Ovary (tissue), 10 donors: ENCODE data around the gene IL1RAPL2. TPM values are rescaled to one million over a fixed set of nuclear protein-coding genes. Genes with fewer than 3 reads are reported as not detected.
"Not testable (repeated sequence)": the region's sequence is repeated elsewhere in the genome, so short reads cannot be mapped to it uniquely, and the experiment has no call there.

Source experiments
- DNase-seq, 5 donors: peaks; one replicate each; pipeline ENCODE4 v3.0.0-alpha.2; 2019 to 2020
- H3K27ac ChIP-seq, 2 donors: fragments of 200-600 bp; one replicate each; pipeline versions ENCODE4 v1.5.1 to v1.8.0; 2019 to 2022
- H3K27me3 ChIP-seq: fragments of 200-600 bp; one replicate; pipeline ENCODE4 v1.8.0; 2022
- H3K36me3 ChIP-seq: fragments of 200-600 bp; sonication (generic); one replicate; pipeline ENCODE4 v1.5.1; 2019
- H3K4me1 ChIP-seq: one replicate; pipeline ENCODE4 v1.8.1; 2013; ENCODE audit warnings: mild to moderate bottlenecking, moderate library complexity; ENCODE audit not compliant: insufficient read depth
- H3K4me3 ChIP-seq: fragments of 200-600 bp; sonication (generic); one replicate; pipeline ENCODE4 v1.5.1; 2017
- H3K9me3 ChIP-seq, 2 donors: fragments of 200-600 bp in 1 of 2; sonication (generic) in 1 of 2; one replicate each; pipeline versions ENCODE4 v1.5.1 to v1.8.1; 2013 to 2019; ENCODE audit warnings: mild to moderate bottlenecking in 1 of 2, moderate library complexity in 1 of 2
- CTCF ChIP-seq, 3 donors: fragments of 450-650 bp in 2 of 3; fragments of 200-600 bp in 1 of 3; IDR thresholded peaks; one replicate each; pipeline versions ENCODE4 v1.5.1 to v1.8.0; 2016 to 2022; ENCODE audit warnings: antibody characterized with exemption in 3 of 3, mild to moderate bottlenecking in 1 of 3
- EP300 ChIP-seq: sonication (generic); formaldehyde crosslinking; IDR thresholded peaks from one replicate; pipeline ENCODE4 v1.6.1; 2017; ENCODE audit warnings: antibody characterized with exemption
- POLR2A ChIP-seq: fragments of 450-650 bp; IDR thresholded peaks from one replicate; pipeline ENCODE4 v1.6.1; 2017; ENCODE audit warnings: antibody characterized with exemption, mild to moderate bottlenecking, moderate library complexity
- WGBS, 3 donors: extraction: QIAGEN DNeasy Blood & Tissue Kit in 1 of 3; methylation state at CpG; one replicate each; pipeline versions ENCODE4 v1.1.5 to v1.1.7; 2013 to 2017; 5-methylcytosine and 5-hydroxymethylcytosine counted together
- intact Hi-C, 4 donors: fragments of 100-400 bp; cut with DNase I; formaldehyde crosslinking; loops; one replicate each; pipeline versions ENCODE4 v1.11.0 to v1.15.1; 2022 to 2023
- long read RNA-seq, 3 donors: library from polyadenylated mRNA in 2 of 3; unstranded in 2 of 3; transcript quantifications; one replicate each; pipeline ENCODE4 v2.0.0 and lab custom pipeline, GENCODE V29; 2021 to 2026
- polyA plus RNA-seq, 2 donors: library from polyadenylated mRNA; stranded (reverse); fragments of 200-250 nt in 1 of 2; fragments of 350-450 nt in 1 of 2; fragmentation: Illumina TruSeq in 1 of 2; extraction: RNeasy Lipid Tissue Mini Kit (QIAGEN cat#74804) in 1 of 2; gene quantifications; one replicate each; pipeline ENCODE4 v1.2.3, GENCODE V29; 2013 to 2014
- total RNA-seq, 7 donors: library from RNA; depleted of rRNA in 2 of 7; stranded (reverse); fragments of >200 nt in 2 of 7; fragmentation: NEBNext Ultra II Directional in 3 of 7; extraction: Animal tissue kit (Norgen Biotek cat#: 25700) in 3 of 7; gene quantifications; one replicate each; pipeline versions ENCODE4 v1.1.0 to v1.2.4, GENCODE V29; 2016 to 2023
- donor health status: DM: no; HTN: no; CAD: no; lungs with moderate emphysema.
- donor health status: DM: no; HTN: no; CAD: no.
- donor health status: Bipolar disorder and iron deficiency.
- donor health status: DM: yes; HTN: yes; CAD: no.
- donor health status: DM: no; HTN: no; CAD: no.
- donor health status: DM: yes; HTN: yes; CAD: no.

The IL1RAPL2 gene
- total RNA-seq (1 to 10 TPM in 1 of 7 donors, under 1 TPM in 3, not detected in 3; 0.11 to 1.1 (median 0.50) TPM), polyA plus RNA-seq (under 1 TPM; 0.08 to 0.23 TPM)
- long read RNA-seq, donor 1: 0 reads
- long read RNA-seq, donor 2: 0 reads
- long read RNA-seq, donor 3: 0 reads

GRCh38 chrX:104565791-104566680, at the start of gene IL1RAPL2:
IL1RAPL2 (plus strand) TSS chrX:104566199.
- no peaks in the 10 kb centered on the region for H3K9me3 ChIP-seq
- H3K36me3 ChIP-seq: no peaks in the 10 kb centered on the region
- DNase-seq: no peak
- H3K4me3 ChIP-seq: no peak within 1 kb of the TSS
- WGBS, 3 donors: 18 to 28% (median 26%) methylated on average over 47 to 48 of the region's 48 CpGs
- H3K27ac ChIP-seq: no peak within 1 kb of the TSS
- no peaks in the 10 kb centered on the region for H3K4me1 ChIP-seq
- H3K27me3 ChIP-seq: no peaks in the 10 kb centered on the region
- no peak for TF ChIP-seq CTCF (IDR thresholded peaks at IDR 0.05)
- no peak for TF ChIP-seq POLR2A
- TF ChIP-seq EP300: no peak
- intact Hi-C loops: no loop called here

DNA sequence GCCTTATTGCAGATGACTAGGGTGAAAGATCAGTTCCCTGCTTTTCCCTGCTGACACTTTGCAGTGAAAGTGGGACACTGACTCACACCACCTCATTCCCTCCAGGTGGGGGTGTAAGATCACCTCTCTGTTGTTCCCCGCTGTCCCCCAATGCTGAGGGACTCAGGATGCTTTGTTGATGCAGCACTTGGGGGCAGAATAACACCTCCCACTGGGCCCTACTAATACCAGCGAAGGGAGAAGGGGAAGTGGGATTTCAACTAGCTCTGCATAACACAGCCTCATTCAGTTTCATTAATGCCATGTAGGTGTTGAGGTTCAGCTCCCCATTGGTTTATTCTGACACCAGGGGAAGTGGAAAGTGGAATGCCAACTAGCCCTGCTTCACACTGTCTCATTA, 43.6 kb upstream of the IL1RAPL2 start:
- WGBS, 3 donors: 13 to 41% (median 29%) methylated on average over 2 of the region's 2 CpGs
- no peak for DNase-seq

DNA sequence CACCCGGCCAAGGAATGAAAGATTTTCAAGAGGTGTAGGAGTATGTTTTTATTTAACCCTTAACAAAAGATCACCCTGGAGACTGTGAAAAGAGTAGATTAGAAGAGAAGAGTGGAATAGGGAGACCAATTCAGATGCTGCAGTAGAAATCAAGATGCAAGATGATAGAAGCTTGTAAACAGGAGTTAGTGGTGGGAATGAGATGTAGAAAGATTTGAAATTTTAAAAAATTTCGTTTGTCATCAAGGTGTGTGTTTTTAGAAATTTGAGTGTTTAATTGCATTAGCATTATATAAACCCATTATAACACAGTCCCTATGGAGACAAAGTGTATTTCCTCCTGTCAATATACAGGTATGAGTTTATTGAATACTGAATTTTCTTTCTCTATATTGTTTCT, 42.1 kb upstream of the IL1RAPL2 start:
- TF ChIP-seq CTCF (IDR thresholded peaks at IDR 0.05): no peak
- no peak for TF ChIP-seq EP300
- no peak for TF ChIP-seq POLR2A
- intact Hi-C loops: no loop called here
- H3K27ac ChIP-seq: no peak overlapping the region
- H3K9me3 ChIP-seq: no peaks in the 10 kb centered on the region
- DNase-seq: no peak
- no peaks in the 10 kb centered on the region for H3K4me1 ChIP-seq
- H3K4me3 ChIP-seq: no peak overlapping the region
- H3K27me3 ChIP-seq: no peaks in the 10 kb centered on the region
- H3K36me3 ChIP-seq: no peaks in the 10 kb centered on the region
- WGBS, 3 donors: 39 to 53% (median 51%) methylated on average over 2 of the region's 2 CpGs

More for the DNA sequence above, 43.6 kb upstream of the IL1RAPL2 start:
- Histone ChIP-seq H3K4me3 (no peak overlapping the region), H3K9me3 (no peaks in the 10 kb centered on the region), H3K27me3 (no peaks in the 10 kb centered on the region), H3K36me3 (no peaks in the 10 kb centered on the region), H3K4me1 (no peaks in the 10 kb centered on the region), H3K27ac (no peak overlapping the region)
- TF ChIP-seq POLR2A (no peak), EP300 (no peak), CTCF (IDR thresholded peaks at IDR 0.05) (no peak)
- intact Hi-C loops: no loop called here

DNA sequence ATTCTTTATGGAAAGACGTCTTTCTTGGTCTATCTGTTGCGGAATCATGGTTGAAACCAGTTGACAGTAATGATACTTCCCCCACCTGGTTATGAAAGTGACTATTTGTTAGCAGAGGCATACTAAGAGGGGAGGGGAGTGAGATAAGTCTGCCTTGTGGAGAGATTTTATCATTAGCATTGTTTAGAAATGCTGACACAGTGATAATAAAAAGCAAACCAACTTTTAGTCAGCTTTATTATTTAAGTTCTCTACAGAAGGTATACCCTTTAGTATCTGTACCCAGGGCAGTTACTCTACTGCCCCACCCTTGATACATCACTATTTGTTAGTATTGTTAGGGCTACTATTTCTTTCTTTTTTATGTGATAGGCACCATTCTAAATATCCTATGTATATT, 26.9 kb upstream of the IL1RAPL2 start:
- TF ChIP-seq EP300 (no peak), POLR2A (no peak), CTCF (IDR thresholded peaks at IDR 0.05) (no peak)
- no peak for DNase-seq
- 69 to 79% (median 71%) methylated on average over 2 of the region's 2 CpGs for WGBS, 3 donors
- no peaks in the 10 kb centered on the region for H3K36me3 ChIP-seq
- no peaks in the 10 kb centered on the region for H3K4me1 ChIP-seq
- no peak overlapping the region for H3K4me3 ChIP-seq
- no peaks in the 10 kb centered on the region for H3K27me3 ChIP-seq
- H3K9me3 ChIP-seq: no peaks in the 10 kb centered on the region
- no peak overlapping the region for H3K27ac ChIP-seq
- intact Hi-C loops: no loop called here

DNA sequence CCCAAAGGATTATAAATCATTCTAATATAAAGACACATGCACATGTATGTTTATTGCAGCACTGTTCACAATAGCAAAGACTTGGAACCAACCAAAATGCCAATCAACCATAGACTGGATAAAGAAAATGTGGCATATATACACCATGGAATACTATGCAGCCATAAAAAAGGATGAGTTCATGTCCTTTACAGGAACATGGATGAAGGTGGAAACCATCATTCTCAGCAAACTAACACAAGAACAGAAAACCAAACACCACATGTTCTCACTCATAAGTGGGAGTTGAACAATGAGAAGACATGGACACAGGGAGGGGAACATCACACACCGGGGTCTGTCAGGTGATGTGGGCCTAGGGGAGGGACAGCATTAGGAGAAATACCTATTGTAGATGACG, 23.6 kb upstream of the IL1RAPL2 start:
- not testable (repeated sequence) for H3K27me3 ChIP-seq, H3K36me3 ChIP-seq, H3K4me1 ChIP-seq, H3K4me3 ChIP-seq, H3K27ac ChIP-seq, DNase-seq, H3K9me3 ChIP-seq
- 35 to 66% (median 36%) methylated on average over 2 of the region's 2 CpGs for WGBS, 3 donors
- intact Hi-C loops: loop anchor here in 1 of 4 donors (5.0 kb wide), 1 partner anchor 1490 kb away; no protein-coding TSS in a partner anchor
